ENCODE results near the gene PRKAB1.

DNA sequence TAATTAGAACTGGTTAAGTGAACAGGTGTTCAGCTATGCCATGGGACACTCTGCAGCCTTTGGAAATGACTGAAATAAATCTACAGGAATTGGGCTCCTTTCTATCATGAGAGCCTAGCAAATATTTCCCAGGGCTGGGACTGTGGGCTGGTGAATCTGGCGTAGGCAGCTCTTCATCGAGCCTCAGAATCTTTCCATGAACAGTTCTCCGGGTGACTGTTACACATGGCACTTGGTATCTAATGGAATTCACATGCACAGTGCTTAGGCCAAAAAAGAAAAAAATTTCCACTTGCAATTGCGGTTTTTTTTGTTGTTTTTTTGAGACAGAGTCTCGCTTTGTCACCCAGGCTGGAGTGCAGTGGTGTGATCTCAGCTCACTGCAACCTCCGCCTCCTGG lies 32.1 kb downstream of the PRKAB1 start:
- TF ChIP-seq CTCF (IDR thresholded peaks at IDR 0.05) (no peak), AFF4 (CRISPR knock-in tag; IDR thresholded peaks at IDR 0.05; ENCODE audit: borderline replicate concordance) (no peak), MAX (CRISPR knock-in tag; IDR thresholded peaks at IDR 0.05) (no peak), CREB1 (CRISPR knock-in tag; IDR thresholded peaks at IDR 0.05) (no peak), SOX15 (CRISPR knock-in tag; IDR thresholded peaks at IDR 0.05) (no peak), CBFB (CRISPR knock-in tag; IDR thresholded peaks at IDR 0.05; ENCODE audit: low read depth) (no peak), ELF4 (CRISPR knock-in tag; IDR thresholded peaks at IDR 0.05; ENCODE audit: low read depth) (no peak), ZBTB21 (CRISPR knock-in tag; IDR thresholded peaks at IDR 0.05; ENCODE audit: borderline replicate concordance) (no peak), FOXP1 (CRISPR knock-in tag; IDR thresholded peaks at IDR 0.05; ENCODE audit: borderline replicate concordance) (no peak), JUN (CRISPR knock-in tag; IDR thresholded peaks at IDR 0.05) (no peak)
- TF ChIP-seq, protein P1, sequence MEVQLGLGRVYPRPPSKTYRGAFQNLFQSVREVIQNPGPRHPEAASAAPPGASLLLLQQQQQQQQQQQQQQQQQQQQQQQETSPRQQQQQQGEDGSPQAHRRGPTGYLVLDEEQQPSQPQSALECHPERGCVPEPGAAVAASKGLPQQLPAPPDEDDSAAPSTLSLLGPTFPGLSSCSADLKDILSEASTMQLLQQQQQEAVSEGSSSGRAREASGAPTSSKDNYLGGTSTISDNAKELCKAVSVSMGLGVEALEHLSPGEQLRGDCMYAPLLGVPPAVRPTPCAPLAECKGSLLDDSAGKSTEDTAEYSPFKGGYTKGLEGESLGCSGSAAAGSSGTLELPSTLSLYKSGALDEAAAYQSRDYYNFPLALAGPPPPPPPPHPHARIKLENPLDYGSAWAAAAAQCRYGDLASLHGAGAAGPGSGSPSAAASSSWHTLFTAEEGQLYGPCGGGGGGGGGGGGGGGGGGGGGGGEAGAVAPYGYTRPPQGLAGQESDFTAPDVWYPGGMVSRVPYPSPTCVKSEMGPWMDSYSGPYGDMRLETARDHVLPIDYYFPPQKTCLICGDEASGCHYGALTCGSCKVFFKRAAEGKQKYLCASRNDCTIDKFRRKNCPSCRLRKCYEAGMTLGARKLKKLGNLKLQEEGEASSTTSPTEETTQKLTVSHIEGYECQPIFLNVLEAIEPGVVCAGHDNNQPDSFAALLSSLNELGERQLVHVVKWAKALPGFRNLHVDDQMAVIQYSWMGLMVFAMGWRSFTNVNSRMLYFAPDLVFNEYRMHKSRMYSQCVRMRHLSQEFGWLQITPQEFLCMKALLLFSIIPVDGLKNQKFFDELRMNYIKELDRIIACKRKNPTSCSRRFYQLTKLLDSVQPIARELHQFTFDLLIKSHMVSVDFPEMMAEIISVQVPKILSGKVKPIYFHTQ (CRISPR knock-in tag; IDR thresholded peaks at IDR 0.05), result no peak
- TF ChIP-seq, protein P2, sequence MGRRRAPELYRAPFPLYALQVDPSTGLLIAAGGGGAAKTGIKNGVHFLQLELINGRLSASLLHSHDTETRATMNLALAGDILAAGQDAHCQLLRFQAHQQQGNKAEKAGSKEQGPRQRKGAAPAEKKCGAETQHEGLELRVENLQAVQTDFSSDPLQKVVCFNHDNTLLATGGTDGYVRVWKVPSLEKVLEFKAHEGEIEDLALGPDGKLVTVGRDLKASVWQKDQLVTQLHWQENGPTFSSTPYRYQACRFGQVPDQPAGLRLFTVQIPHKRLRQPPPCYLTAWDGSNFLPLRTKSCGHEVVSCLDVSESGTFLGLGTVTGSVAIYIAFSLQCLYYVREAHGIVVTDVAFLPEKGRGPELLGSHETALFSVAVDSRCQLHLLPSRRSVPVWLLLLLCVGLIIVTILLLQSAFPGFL (CRISPR knock-in tag; IDR thresholded peaks at IDR 0.05; ENCODE audit: borderline replicate concordance), result no peak
- TF ChIP-seq, protein P3, sequence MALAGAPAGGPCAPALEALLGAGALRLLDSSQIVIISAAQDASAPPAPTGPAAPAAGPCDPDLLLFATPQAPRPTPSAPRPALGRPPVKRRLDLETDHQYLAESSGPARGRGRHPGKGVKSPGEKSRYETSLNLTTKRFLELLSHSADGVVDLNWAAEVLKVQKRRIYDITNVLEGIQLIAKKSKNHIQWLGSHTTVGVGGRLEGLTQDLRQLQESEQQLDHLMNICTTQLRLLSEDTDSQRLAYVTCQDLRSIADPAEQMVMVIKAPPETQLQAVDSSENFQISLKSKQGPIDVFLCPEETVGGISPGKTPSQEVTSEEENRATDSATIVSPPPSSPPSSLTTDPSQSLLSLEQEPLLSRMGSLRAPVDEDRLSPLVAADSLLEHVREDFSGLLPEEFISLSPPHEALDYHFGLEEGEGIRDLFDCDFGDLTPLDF (CRISPR knock-in tag; IDR thresholded peaks at IDR 0.05), result no peak
